Measurements from ENCODE around the gene CDC42BPG. TPM values are rescaled to one million over a fixed set of nuclear protein-coding genes. Genes with fewer than 3 reads are reported as not detected.

Gene CDC42BPG
- total and polyA plus RNA-seq, 2 of the 8 experiments (the other 6 are each of a cell fraction or from before 2014, with no cell fraction given) = 3.7 to 10.6 TPM

DNA sequence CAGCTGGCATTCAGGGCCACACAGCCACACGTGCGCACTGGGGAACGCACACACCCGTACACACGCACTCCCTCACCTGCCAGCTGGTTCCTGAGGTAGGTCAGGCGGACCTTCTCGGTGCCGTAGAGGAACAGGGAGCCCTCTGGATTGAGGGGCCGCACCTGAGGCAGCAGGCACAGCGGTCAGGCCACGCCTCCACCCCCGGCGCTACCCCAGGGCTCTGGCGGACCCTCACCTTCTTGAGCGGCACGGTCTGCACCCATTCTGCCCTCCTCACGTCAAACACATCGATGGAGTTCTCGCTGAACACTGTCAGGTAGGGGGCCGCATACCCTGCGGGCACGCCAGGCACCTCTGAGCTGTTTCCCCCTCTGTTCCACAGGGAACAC lies 17.0 kb downstream of the CDC42BPG start:
- ChIA-PET POLR2A (ENCODE audit: partially characterized antibody) (interaction anchor here (0.7 to 1.0 kb wide), 2 partner anchors 13 to 15 kb away, joined by 3 read pairs; no protein-coding TSS in a partner anchor), CTCF (ENCODE audit: partially characterized antibody) (interaction anchor here (0.8 to 2.1 kb wide), 7 partner anchors 9 to 136 kb away, joined by 3 to 9 read pairs (median 4); no protein-coding TSS in a partner anchor)
- DNase-seq (ENCODE audit: low read depth in 1 of 2, low spot score in 2 of 2) = no peak

More for the DNA sequence above, 17.0 kb downstream of the CDC42BPG start:
- H3K23me2 ChIP-seq (ENCODE audit: low read depth, low read length) = no peaks in the 10 kb centered on the region; the same call in 1 of the 2 replicates
- no peaks in the 10 kb centered on the region for H3K79me2 ChIP-seq (ENCODE audit: control insufficient read depth in 1 of 2, insufficient read depth in 2 of 2, low read length in 2 of 2)
- no peak overlapping the region for H3K23ac ChIP-seq (ENCODE audit: insufficient read length)
- H2AK5ac ChIP-seq (ENCODE audit: low read depth, low read length) = no peak overlapping the region
- no peak overlapping the region for H4K5ac ChIP-seq (ENCODE audit: insufficient read length, low read depth, low read length)
- H3K56ac ChIP-seq (replicated peaks; ENCODE audit: insufficient read length, low read depth, low read length) = no peak overlapping the region
- 92% methylated on average over 22 of the region's 22 CpGs; no CpG with 5 or more reads in 1 of the 2 experiments for WGBS, 2 experiments (ENCODE audit: extremely low coverage in 1 of 2, insufficient coverage in 1 of 2, insufficient read length in 1 of 2, insufficient replicate concordance in 2 of 2, low coverage in 1 of 2, low lambda C conversion rate in 2 of 2, missing lambda C conversion rate in 1 of 2)
- no peak overlapping the region for H3K14ac ChIP-seq (ENCODE audit: insufficient read length)
- peaks cover 2 to 20% (median 9%) of the 10 kb centered on the region in 4 experiments; a peak in 5 of 8 replicates for H3K36me3 ChIP-seq (ENCODE audit: control insufficient read depth in 2 of 4, insufficient read depth in 4 of 4, low read length in 3 of 4)
- no peak overlapping the region; the same call in 1 of the 2 replicates for H2BK5ac ChIP-seq (ENCODE audit: low read depth, low read length)
- no peaks in the 10 kb centered on the region; the same call in 1 of the 2 replicates for H3K79me1 ChIP-seq (ENCODE audit: low read depth, low read length)
- no peak overlapping the region; the same call in none of the 2 replicates for H4K8ac ChIP-seq (ENCODE audit: extremely low read depth, insufficient read depth, low read length)
- H4K20me1 ChIP-seq (replicated peaks in 1 of 2; ENCODE audit: control insufficient read depth in 1 of 2, insufficient read depth in 2 of 2, low read length in 2 of 2) = peaks cover 6% of the 10 kb centered on the region in 2 experiments
- no peak overlapping the region for H3K4ac ChIP-seq (replicated peaks; ENCODE audit: insufficient read length, low read depth, low read length)
- no peak overlapping the region for H3K27ac ChIP-seq (ENCODE audit: low read depth, low read length)
- no peak overlapping the region for H3K18ac ChIP-seq (ENCODE audit: extremely low read depth, low read length)
- no peak for FAIRE-seq
- H2AFZ ChIP-seq (ENCODE audit: low read length) = no peak overlapping the region
- no peak overlapping the region for H3K4me2 ChIP-seq (ENCODE audit: insufficient read depth in 1 of 2, low read depth in 2 of 2, low read length in 2 of 2)
- H2BK20ac ChIP-seq (ENCODE audit: low read length) = no peak overlapping the region
- H3K9ac ChIP-seq (replicated peaks in 1 of 4; ENCODE audit: extremely low read depth in 1 of 4, low read depth in 3 of 4, low read length in 3 of 4) = no peak overlapping the region
- H3K4me3 ChIP-seq (ENCODE audit: extremely low read depth in 1 of 4, insufficient read depth in 2 of 4, low read depth in 3 of 4, low read length in 4 of 4) = no peak overlapping the region
- H4K91ac ChIP-seq (replicated peaks; ENCODE audit: insufficient read length, low read length) = no peak overlapping the region
- TF ChIP-seq SIN3A (conservative IDR thresholded peaks at IDR 0.05 in 1 of 2, IDR thresholded peaks at IDR 0.05 in 1 of 2; ENCODE audit: low read depth in 1 of 2, low read length in 2 of 2) = no peak
- TF ChIP-seq PHF8 (conservative IDR thresholded peaks at IDR 0.05; ENCODE audit: low read depth, low read length) = no peak
- no peak for TF ChIP-seq CTBP2 (IDR thresholded peaks at IDR 0.05; ENCODE audit: borderline replicate concordance, insufficient read depth, insufficient read length, low read length)
- TF ChIP-seq NANOG (IDR thresholded peaks at IDR 0.05; ENCODE audit: insufficient read depth, low read depth, low read length, poor library complexity, severe bottlenecking) = no peak
- no peak for TF ChIP-seq GTF2F1 (IDR thresholded peaks at IDR 0.05; ENCODE audit: borderline replicate concordance, low read depth, low read length)
- no peak for TF ChIP-seq HDAC2 (IDR thresholded peaks at IDR 0.05; ENCODE audit: borderline replicate concordance in 1 of 2, low read depth in 2 of 2, low read length in 2 of 2)
- no peak for TF ChIP-seq KDM5A (IDR thresholded peaks at IDR 0.05; ENCODE audit: low read length)
- TF ChIP-seq TBP (IDR thresholded peaks at IDR 0.05; ENCODE audit: low read depth, low read length) = no peak
- no peak for TF ChIP-seq KDM1A (IDR thresholded peaks at IDR 0.05; ENCODE audit: borderline replicate concordance, low read length)
- no peak for TF ChIP-seq SP1 (IDR thresholded peaks at IDR 0.05; ENCODE audit: low read depth, low read length)
- no peak for TF ChIP-seq BACH1 (IDR thresholded peaks at IDR 0.05; ENCODE audit: low read length)
- TF ChIP-seq YY1 (IDR thresholded peaks at IDR 0.05; ENCODE audit: low read depth, low read length) = no peak
- TF ChIP-seq GABPA (IDR thresholded peaks at IDR 0.05; ENCODE audit: borderline replicate concordance, insufficient read depth, low read length) = no peak
- no peaks in the 10 kb centered on the region for H3K27me3 ChIP-seq (replicated peaks in 1 of 4; ENCODE audit: control insufficient read depth in 3 of 4, extremely low read depth in 1 of 4, insufficient read depth in 3 of 4, low read length in 3 of 4)
- H3K9me3 ChIP-seq (ENCODE audit: insufficient read depth in 2 of 2, low read depth in 1 of 2, low read length in 1 of 2) = no peaks in the 10 kb centered on the region
- H2BK15ac ChIP-seq (ENCODE audit: low read length) = no peak overlapping the region
- no peak overlapping the region for H2BK12ac ChIP-seq (ENCODE audit: low read depth, low read length)
- H2BK120ac ChIP-seq (replicated peaks; ENCODE audit: low read depth, low read length) = no peak overlapping the region
- no peaks in the 10 kb centered on the region for H3K4me1 ChIP-seq (replicated peaks in 1 of 4; ENCODE audit: control insufficient read depth in 3 of 4, insufficient read depth in 4 of 4, low read length in 3 of 4)
